ENCODE results near the gene NOVA2.

DNA sequence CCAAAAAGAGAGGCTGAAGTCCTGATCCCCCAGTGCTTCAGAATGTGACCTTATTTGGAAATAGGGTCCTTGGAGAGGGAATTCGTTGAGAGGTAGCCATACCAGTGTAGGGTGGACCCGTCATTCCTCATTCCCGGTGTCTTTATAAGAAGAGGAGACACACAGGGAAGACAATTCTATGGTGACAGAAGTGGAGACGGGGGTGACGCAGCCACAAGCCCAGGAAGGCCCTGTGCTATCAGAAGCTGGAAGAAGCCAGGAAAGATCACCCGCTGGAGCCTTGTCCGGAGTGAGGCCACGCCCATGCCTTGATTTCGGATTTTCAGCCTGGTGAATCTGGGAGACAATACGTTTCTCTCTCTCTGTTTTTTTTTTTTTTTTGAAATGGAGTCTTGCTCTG lies 68.7 kb downstream of the NOVA2 start:
- TF ChIP-seq, protein P1, sequence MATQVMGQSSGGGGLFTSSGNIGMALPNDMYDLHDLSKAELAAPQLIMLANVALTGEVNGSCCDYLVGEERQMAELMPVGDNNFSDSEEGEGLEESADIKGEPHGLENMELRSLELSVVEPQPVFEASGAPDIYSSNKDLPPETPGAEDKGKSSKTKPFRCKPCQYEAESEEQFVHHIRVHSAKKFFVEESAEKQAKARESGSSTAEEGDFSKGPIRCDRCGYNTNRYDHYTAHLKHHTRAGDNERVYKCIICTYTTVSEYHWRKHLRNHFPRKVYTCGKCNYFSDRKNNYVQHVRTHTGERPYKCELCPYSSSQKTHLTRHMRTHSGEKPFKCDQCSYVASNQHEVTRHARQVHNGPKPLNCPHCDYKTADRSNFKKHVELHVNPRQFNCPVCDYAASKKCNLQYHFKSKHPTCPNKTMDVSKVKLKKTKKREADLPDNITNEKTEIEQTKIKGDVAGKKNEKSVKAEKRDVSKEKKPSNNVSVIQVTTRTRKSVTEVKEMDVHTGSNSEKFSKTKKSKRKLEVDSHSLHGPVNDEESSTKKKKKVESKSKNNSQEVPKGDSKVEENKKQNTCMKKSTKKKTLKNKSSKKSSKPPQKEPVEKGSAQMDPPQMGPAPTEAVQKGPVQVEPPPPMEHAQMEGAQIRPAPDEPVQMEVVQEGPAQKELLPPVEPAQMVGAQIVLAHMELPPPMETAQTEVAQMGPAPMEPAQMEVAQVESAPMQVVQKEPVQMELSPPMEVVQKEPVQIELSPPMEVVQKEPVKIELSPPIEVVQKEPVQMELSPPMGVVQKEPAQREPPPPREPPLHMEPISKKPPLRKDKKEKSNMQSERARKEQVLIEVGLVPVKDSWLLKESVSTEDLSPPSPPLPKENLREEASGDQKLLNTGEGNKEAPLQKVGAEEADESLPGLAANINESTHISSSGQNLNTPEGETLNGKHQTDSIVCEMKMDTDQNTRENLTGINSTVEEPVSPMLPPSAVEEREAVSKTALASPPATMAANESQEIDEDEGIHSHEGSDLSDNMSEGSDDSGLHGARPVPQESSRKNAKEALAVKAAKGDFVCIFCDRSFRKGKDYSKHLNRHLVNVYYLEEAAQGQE (IDR thresholded peaks at IDR 0.05; ENCODE audit: low read depth) = no peak
- no peak for TF ChIP-seq EP300 (IDR thresholded peaks at IDR 0.05; ENCODE audit: borderline replicate concordance)
- TF ChIP-seq YY1 (IDR thresholded peaks at IDR 0.05; ENCODE audit: low read depth) = no peak
- TF ChIP-seq TAF1 (IDR thresholded peaks at IDR 0.05; ENCODE audit: low read depth) = no peak
- TF ChIP-seq CEBPB (IDR thresholded peaks at IDR 0.05) = no peak
- no peak for TF ChIP-seq TEAD4 (IDR thresholded peaks at IDR 0.05)
- TF ChIP-seq, protein P2, sequence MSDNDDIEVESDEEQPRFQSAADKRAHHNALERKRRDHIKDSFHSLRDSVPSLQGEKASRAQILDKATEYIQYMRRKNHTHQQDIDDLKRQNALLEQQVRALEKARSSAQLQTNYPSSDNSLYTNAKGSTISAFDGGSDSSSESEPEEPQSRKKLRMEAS (IDR thresholded peaks at IDR 0.05) = no peak

Measured in Ishikawa (cell line).